ENCODE results near the gene SOD1. TPM values are rescaled to one million over a fixed set of nuclear protein-coding genes. Genes with fewer than 3 reads are reported as not detected.
A peak's percentile ranks its signal among the peaks of the same experiment; 100 is the strongest.

SOD1 gene
- total and polyA plus RNA-seq, 2 of the 13 experiments (the other 11 are each of a cell fraction or from before 2014, with no cell fraction given), result 317 to 537 TPM

DNA sequence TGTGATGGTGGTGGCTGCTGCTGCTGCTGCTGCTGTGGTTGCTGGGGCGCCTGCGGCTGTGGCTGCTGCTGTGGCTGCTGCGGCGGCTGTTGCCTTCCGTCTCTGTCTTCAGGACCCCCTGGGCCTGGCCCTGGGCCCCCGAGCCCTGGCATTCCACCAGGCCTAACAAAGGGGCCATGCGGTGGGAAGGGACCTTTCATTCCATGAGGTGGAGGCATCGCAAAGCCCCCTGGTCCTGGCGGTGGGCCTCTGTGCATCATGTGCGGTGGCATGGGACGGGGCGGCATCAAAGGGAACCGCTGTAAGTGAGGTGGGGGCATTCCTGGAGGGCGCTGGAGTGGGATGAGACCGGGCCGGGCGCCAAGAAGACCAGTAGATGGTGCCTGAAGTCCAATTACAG lies 12.4 kb downstream of the SOD1 start:
- TF ChIP-seq ZNF30 (CRISPR knock-in tag; IDR thresholded peaks at IDR 0.05) (no peak), ZFP82 (CRISPR knock-in tag; IDR thresholded peaks at IDR 0.05; ENCODE audit: borderline replicate concordance) (no peak), AKAP8 (CRISPR knock-in tag; IDR thresholded peaks at IDR 0.05) (no peak), HHEX (CRISPR knock-in tag; IDR thresholded peaks at IDR 0.05) (no peak), AGO2 (optimal IDR thresholded peaks at IDR 0.05; ENCODE audit: low read depth, low read length) (peak; percentile 82), PHF21A (CRISPR knock-in tag; IDR thresholded peaks at IDR 0.05) (no peak)
- H4K20me1 ChIP-seq (ENCODE audit: insufficient read depth, low read length), result peaks cover 3% of the 10 kb centered on the region; the same call in 1 of the 2 replicates
- ChIA-PET POLR2A (no interaction called here), CTCF (ENCODE audit: low intra/inter-chr PET ratio, low total read pairs) (no interaction called here)
- H2AFZ ChIP-seq (ENCODE audit: low read length), result no peak overlapping the region
- H3K36me3 ChIP-seq (replicated peaks in 1 of 2; ENCODE audit: control insufficient read depth in 1 of 2, insufficient read depth in 2 of 2, low read length in 2 of 2), result peaks cover 5 to 30% of the 10 kb centered on the region in 2 experiments
- no peak overlapping the region for H3K4me2 ChIP-seq (ENCODE audit: low read depth, low read length)
- FAIRE-seq (no peak), ATAC-seq (peak; percentile 34), DNase-seq (ENCODE audit: low spot score) (no peak)
- in situ Hi-C loops (cut with HindIII; ENCODE audit: extremely low pct_ligation_motif_present, low pct_unique_long_range_greater_than_20kb) (no loop called here), intact Hi-C loops (cut with micrococcal nuclease; ENCODE audit: unreplicated experiment) (no loop called here)
- over 99% methylated on average over 10 of the region's 17 CpGs for WGBS (ENCODE audit: low lambda C conversion rate)
- H3K9ac ChIP-seq (ENCODE audit: insufficient read depth, low read depth, low read length), result no peak overlapping the region
- H3K79me2 ChIP-seq (ENCODE audit: insufficient read depth, low read length), result no peaks in the 10 kb centered on the region
- no peaks in the 10 kb centered on the region; a peak in 1 of 5 replicates for H3K27me3 ChIP-seq (ENCODE audit: control insufficient read depth in 1 of 2, insufficient read depth in 2 of 2, low read length in 2 of 2)
- H3K4me1 ChIP-seq (ENCODE audit: insufficient read depth, low read length), result no peaks in the 10 kb centered on the region
- BruUV-seq (replicated peaks), result no TSS peak
- H3K9me3 ChIP-seq (ENCODE audit: low read length), result no peaks in the 10 kb centered on the region
- H3K4me3 ChIP-seq (replicated peaks in 1 of 3; ENCODE audit: insufficient read depth in 1 of 3, low read depth in 2 of 3, low read length in 3 of 3), result no peak overlapping the region
- no peak overlapping the region for H3K27ac ChIP-seq (ENCODE audit: extremely low read length, insufficient read depth, low read length)

- no peaks in the 10 kb centered on the region for H3K79me2 ChIP-seq (ENCODE audit: insufficient read depth, low read length)
- POLR2A ChIA-PET, result no interaction called here
- peaks cover 3% of the 10 kb centered on the region for H4K20me1 ChIP-seq (ENCODE audit: insufficient read depth, low read length)
- in situ Hi-C loops (cut with HindIII; ENCODE audit: extremely low pct_ligation_motif_present, low pct_unique_long_range_greater_than_20kb) (no loop called here), intact Hi-C loops (cut with micrococcal nuclease; ENCODE audit: unreplicated experiment) (no loop called here)
- H3K36me3 ChIP-seq (replicated peaks in 1 of 2; ENCODE audit: control insufficient read depth in 1 of 2, insufficient read depth in 2 of 2, low read length in 2 of 2), result peaks cover 3 to 15% of the 10 kb centered on the region in 2 experiments; a peak in 4 of 5 replicates
- BruUV-seq (replicated peaks), result no TSS peak
- no peak overlapping the region for H3K9ac ChIP-seq (ENCODE audit: insufficient read depth, low read depth, low read length)
- CTCF ChIA-PET (ENCODE audit: low intra/inter-chr PET ratio, low total read pairs), result no interaction called here
- H3K4me1 ChIP-seq (ENCODE audit: insufficient read depth, low read length), result no peaks in the 10 kb centered on the region
- 88% methylated on average over 3 of the region's 3 CpGs for WGBS (ENCODE audit: low lambda C conversion rate)
- H3K27ac ChIP-seq (ENCODE audit: extremely low read length, insufficient read depth, low read length), result no peak overlapping the region
- H3K4me3 ChIP-seq (replicated peaks in 1 of 3; ENCODE audit: insufficient read depth in 1 of 3, low read depth in 2 of 3, low read length in 3 of 3), result no peak overlapping the region
- no peak for DNase-seq (ENCODE audit: low spot score)
- H3K4me2 ChIP-seq (ENCODE audit: low read depth, low read length), result no peak overlapping the region
- no peaks in the 10 kb centered on the region; a peak in 1 of 5 replicates for H3K27me3 ChIP-seq (ENCODE audit: control insufficient read depth in 1 of 2, insufficient read depth in 2 of 2, low read length in 2 of 2)
- H2AFZ ChIP-seq (ENCODE audit: low read length), result no peak overlapping the region
- no peak for ATAC-seq
- FAIRE-seq, result no peak
- H3K9me3 ChIP-seq (ENCODE audit: low read length), result no peaks in the 10 kb centered on the region
- no peak for TF ChIP-seq ZZZ3 (CRISPR knock-in tag; IDR thresholded peaks at IDR 0.05; ENCODE audit: borderline replicate concordance)
- TF ChIP-seq ZNF33A (CRISPR knock-in tag; IDR thresholded peaks at IDR 0.05; ENCODE audit: borderline replicate concordance), result no peak
- TF ChIP-seq BRD4 (CRISPR knock-in tag; IDR thresholded peaks at IDR 0.05), result no peak
- no peak for TF ChIP-seq KLF11 (CRISPR knock-in tag; IDR thresholded peaks at IDR 0.05)
- TF ChIP-seq, protein P1, sequence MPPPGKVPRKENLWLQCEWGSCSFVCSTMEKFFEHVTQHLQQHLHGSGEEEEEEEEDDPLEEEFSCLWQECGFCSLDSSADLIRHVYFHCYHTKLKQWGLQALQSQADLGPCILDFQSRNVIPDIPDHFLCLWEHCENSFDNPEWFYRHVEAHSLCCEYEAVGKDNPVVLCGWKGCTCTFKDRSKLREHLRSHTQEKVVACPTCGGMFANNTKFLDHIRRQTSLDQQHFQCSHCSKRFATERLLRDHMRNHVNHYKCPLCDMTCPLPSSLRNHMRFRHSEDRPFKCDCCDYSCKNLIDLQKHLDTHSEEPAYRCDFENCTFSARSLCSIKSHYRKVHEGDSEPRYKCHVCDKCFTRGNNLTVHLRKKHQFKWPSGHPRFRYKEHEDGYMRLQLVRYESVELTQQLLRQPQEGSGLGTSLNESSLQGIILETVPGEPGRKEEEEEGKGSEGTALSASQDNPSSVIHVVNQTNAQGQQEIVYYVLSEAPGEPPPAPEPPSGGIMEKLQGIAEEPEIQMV (CRISPR knock-in tag; IDR thresholded peaks at IDR 0.05; ENCODE audit: low read depth), result no peak
- no peak for TF ChIP-seq ZSCAN31 (CRISPR knock-in tag; IDR thresholded peaks at IDR 0.05; ENCODE audit: low read depth)
- no peak for TF ChIP-seq ZNF24 (IDR thresholded peaks at IDR 0.05)
- no peak for TF ChIP-seq ZNF674 (CRISPR knock-in tag; IDR thresholded peaks at IDR 0.05; ENCODE audit: low read depth)
- TF ChIP-seq RORA (CRISPR knock-in tag; IDR thresholded peaks at IDR 0.05), result no peak
- TF ChIP-seq ZNF263 (CRISPR knock-in tag; IDR thresholded peaks at IDR 0.05), result no peak
- no peak for TF ChIP-seq KDM4B (CRISPR knock-in tag; IDR thresholded peaks at IDR 0.05)
- TF ChIP-seq, protein P2, sequence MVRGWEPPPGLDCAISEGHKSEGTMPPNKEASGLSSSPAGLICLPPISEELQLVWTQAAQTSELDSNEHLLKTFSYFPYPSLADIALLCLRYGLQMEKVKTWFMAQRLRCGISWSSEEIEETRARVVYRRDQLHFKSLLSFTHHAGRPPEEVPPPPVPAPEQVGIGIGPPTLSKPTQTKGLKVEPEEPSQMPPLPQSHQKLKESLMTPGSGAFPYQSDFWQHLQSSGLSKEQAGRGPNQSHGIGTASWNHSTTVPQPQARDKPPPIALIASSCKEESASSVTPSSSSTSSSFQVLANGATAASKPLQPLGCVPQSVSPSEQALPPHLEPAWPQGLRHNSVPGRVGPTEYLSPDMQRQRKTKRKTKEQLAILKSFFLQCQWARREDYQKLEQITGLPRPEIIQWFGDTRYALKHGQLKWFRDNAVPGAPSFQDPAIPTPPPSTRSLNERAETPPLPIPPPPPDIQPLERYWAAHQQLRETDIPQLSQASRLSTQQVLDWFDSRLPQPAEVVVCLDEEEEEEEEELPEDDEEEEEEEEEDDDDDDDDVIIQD (CRISPR knock-in tag; IDR thresholded peaks at IDR 0.05; ENCODE audit: low read depth), result no peak
- TF ChIP-seq NCOA1 (CRISPR knock-in tag; IDR thresholded peaks at IDR 0.05), result no peak
Observed at GRCh38 chr21:31673321-31673912, 13.9 kb downstream of the SOD1 start.
